SU-DHL-6 (cell line): Measurements from ENCODE around the gene BRCA1.

Experiments used
- CTCF ChIP-seq: fragments of 200-600 bp; sonication (generic); IDR thresholded peaks from one replicate; pipeline ENCODE4 v1.5.1; 2017; ENCODE audit warnings: antibody characterized with exemption, mild to moderate bottlenecking, low read length, moderate library complexity; ENCODE audit not compliant: insufficient read depth, poor library complexity, severe bottlenecking
- EZH2phosphoT487 ChIP-seq: fragments of 200-600 bp; sonication (generic), shearing (Covaris generic); conservative IDR thresholded peaks from 2 replicates; pipeline ENCODE4 v1.6.1; 2018; ENCODE audit warnings: mild to moderate bottlenecking, antibody characterized with exemption, low read length, moderate library complexity, mixed read lengths

- TF ChIP-seq CTCF (no peak), EZH2phosphoT487 (no peak)
Observed at GRCh38 chr17:43044024-43044423, 81.1 kb downstream of the BRCA1 start.
